AG04449 (cell line): ENCODE measurements around the gene BMP5.

Source experiments
- CTCF ChIA-PET: fragments of 350-600 bp; formaldehyde crosslinking; extraction: SDS; loops from one replicate; lab custom pipeline; 2021; ENCODE audit warnings: antibody characterized with exemption; lab: Yijun Ruan, JAX
- POLR2A ChIA-PET: fragments of 400-600, 350-600 bp; formaldehyde crosslinking; extraction: SDS; loops from one replicate; lab custom pipeline; 2020; ENCODE audit warnings: antibody characterized with exemption, inconsistent platforms; lab: Yijun Ruan, JAX
- DNase-seq: peaks from one replicate; pipeline ENCODE4 v3.0.0-alpha.2; 2010; ENCODE audit warnings: low read depth, low spot score
- H3K4me3 ChIP-seq: 2 replicates; pipeline ENCODE4 v1.5.1; 2011; ENCODE audit warnings: low read depth, mild to moderate bottlenecking, control low read depth, low read length
- CTCF ChIP-seq: IDR thresholded peaks from one replicate; pipeline ENCODE4 v1.5.1; 2011; ENCODE audit warnings: mild to moderate bottlenecking, moderate library complexity, low read length, control low read depth, inconsistent platforms; ENCODE audit not compliant: insufficient read depth; ENCODE audit errors: missing control alignments

The BMP5 gene

GRCh38 chr6:55822815-55823214 lies 52.6 kb downstream of the BMP5 start:
- TF ChIP-seq CTCF = no peak

GRCh38 chr6:55822005-55822404 lies 53.4 kb downstream of the BMP5 start:
- no peak for TF ChIP-seq CTCF
- no peak for DNase-seq
- ChIA-PET CTCF (no interaction called here), POLR2A (no interaction called here)
- no peak overlapping the region for H3K4me3 ChIP-seq

More at GRCh38 chr6:55822815-55823214, 52.6 kb downstream of the BMP5 start:
- ChIA-PET CTCF (no interaction called here), POLR2A (no interaction called here)
- no peak overlapping the region for H3K4me3 ChIP-seq
- DNase-seq = no peak

GRCh38 chr6:55820696-55821095 lies 54.7 kb downstream of the BMP5 start:
- POLR2A ChIA-PET = no interaction called here
- no peak overlapping the region for H3K4me3 ChIP-seq

GRCh38 chr6:55819811-55820210 lies 55.6 kb downstream of the BMP5 start:
- no peak for DNase-seq
- POLR2A ChIA-PET = no interaction called here
- H3K4me3 ChIP-seq = no peak overlapping the region
- no peak for TF ChIP-seq CTCF
- CTCF ChIA-PET = no interaction called here

More at GRCh38 chr6:55820696-55821095, 54.7 kb downstream of the BMP5 start:
- CTCF ChIA-PET = no interaction called here
- DNase-seq = no peak
- no peak for TF ChIP-seq CTCF

- ChIA-PET CTCF (no interaction called here), POLR2A (no interaction called here)
- H3K4me3 ChIP-seq = no peak overlapping the region
- TF ChIP-seq CTCF = no peak
- no peak for DNase-seq
Measured at GRCh38 chr6:55818482-55818881, 56.9 kb downstream of the BMP5 start.

GRCh38 chr6:55812509-55812908 lies 62.9 kb downstream of the BMP5 start:
- no peak overlapping the region for H3K4me3 ChIP-seq
- no peak for TF ChIP-seq CTCF
- no peak for DNase-seq
- ChIA-PET CTCF (no interaction called here), POLR2A (no interaction called here)
